HG02763 (cell line): ENCODE data around the gene NECTIN3.

Source experiments
- ATAC-seq: cut with Tn5 transposase; IDR thresholded peaks from one replicate; pipeline ENCODE4 v1.9.1; 2021; ENCODE audit warnings: mild to moderate bottlenecking, moderate library complexity; ENCODE audit not compliant: unreplicated experiment

The NECTIN3 gene

GRCh38 chr3:111194048-111194447 is 122.4 kb downstream of the NECTIN3 start:
- no peak for ATAC-seq

DNA sequence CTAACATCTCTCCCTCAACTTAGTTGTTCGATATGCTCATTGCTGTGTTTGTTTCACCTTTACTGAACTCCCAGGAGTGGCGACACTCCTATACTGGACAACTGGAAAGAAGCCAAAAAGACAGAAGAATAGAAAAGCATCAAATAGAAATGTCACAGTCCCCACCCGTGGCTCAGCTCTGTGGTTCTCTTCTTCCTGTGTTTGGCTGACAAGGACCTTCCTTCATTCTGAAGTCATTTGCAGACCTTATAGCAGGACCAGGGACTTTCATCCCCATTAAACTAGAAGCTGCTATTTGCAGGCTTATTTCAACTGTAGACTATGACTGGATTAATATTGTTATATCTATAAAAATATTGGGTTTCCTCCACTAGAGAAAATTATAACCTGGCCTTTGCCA is 125.9 kb downstream of the NECTIN3 start:
- no peak for ATAC-seq

DNA sequence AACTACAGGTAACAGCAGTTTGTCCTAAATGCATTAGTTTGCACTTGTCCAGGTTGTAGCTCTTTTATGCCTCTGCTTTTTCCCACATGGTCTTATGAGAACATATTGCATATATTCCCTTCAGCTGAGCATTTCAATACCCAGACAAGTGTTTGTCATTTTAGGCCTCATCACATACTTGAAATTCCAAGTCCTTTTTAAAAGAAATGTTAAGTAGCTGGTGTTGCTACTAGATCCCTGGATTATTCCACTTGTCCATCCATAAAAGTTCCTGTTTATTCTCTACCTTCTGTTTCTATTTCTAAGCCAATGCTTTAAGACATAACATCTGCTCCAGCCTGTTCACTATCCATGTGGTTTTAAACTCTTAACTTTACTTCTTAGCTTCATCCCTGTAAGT is 128.4 kb downstream of the NECTIN3 start:
- ATAC-seq: no peak

DNA sequence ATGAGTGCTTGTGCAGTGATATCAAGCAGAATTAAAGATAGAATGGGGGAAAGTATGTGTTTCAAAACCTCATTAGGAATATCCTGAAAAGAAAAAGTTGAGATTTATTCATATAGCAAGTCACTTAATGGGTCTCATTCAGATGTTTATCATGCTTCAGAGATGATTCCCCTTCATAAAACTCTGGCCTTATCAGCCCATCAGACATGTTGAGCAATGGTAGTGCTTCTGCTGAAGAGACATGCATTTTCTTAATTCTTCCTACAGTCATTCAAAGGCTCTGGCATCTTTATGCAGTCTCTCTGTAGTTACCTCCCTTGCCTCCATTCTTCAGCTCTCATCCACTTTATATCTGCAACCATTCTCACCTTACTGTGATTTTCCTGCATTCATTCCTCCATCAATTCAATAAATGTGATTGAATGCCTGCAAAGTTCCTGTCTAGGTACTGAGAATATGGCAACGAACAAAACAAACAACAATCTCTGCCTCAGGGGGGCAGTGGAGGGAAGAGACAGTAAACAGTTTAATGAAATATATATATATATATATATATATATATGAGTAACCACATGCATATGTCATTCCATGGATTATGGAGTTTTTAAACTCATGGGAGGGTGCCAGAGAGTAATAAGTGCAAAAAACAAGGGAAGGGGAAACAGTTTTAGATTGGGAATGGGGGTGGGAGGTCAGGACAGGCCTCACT is 138.5 kb downstream of the NECTIN3 start:
- no peak for ATAC-seq

DNA sequence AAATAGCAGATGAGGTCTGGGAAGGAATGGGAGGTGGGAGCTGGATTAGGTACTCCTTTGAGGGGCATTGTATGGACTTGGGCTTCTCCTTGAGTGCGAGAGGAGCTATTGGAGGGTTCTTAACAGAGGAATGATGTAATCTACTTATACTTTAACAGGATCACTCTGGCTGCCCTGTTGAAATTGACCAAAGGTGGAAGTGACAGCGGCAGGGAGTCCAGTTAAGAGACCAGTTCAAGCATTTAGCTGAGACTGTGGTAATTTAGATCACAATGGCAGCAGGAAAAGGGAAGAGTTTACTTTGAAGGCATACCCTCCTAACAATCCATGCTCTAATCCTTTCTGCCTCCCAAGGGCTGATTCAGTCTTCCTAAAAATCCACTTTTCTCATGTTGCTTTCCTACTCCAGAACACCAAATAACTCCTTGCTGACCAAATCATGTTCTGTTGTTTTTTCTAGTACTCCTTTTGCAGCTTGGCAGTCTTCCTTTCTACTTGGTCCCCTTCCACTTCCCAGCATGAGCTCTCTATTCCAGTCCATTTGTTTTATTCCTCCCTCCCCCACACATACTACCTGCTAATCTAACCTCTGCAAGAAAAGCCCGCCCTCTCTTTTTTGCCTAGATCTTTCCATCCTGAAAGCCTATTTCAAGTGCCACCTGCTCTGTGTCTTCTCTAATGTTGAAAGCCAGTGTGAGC is 139.4 kb downstream of the NECTIN3 start:
- ATAC-seq: no peak

GRCh38 chr3:111212511-111212910 is 140.9 kb downstream of the NECTIN3 start:
- no peak for ATAC-seq

DNA sequence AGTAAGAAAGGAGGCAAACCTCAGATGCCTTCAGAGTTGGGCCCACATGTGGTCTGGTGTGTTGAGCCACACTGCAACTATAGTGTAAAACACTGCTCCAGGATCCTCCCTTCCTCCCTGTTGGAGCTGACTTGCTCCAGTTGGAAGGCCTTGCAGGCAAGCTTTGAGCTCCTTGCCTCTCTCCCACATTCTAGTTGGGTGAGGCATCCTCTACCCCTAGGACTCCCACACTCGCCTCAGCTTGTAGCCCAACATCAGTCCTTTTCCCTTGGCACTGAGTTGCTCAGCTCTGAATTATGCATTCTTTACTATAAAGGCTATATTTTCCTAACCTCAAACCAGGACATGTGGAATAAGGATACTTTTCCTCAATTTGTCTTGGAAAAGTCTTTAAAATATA is 143.9 kb downstream of the NECTIN3 start:
- ATAC-seq: no peak

DNA sequence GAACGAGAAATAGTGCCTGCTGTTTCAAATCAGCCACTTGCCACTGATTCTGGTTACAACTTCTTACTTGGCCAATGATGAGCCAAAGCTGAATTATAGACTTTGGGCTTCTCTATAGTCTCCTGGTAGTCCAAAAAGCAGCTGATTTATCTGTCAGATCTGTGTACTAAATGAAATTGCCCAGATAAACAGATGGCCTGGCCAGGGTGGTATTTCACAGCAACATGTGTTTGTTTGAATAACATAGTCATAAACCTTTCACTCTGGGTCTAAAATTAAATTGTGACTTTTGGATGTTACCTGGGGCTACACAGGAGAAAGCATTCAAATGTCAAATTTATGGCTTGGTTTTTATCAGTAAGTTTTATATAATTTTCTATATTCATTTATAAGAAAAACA is 147.0 kb downstream of the NECTIN3 start:
- no peak for ATAC-seq

GRCh38 chr3:111227216-111227615 is 155.6 kb downstream of the NECTIN3 start:
- ATAC-seq: no peak

GRCh38 chr3:111229301-111229700 is 157.7 kb downstream of the NECTIN3 start:
- ATAC-seq: no peak

DNA sequence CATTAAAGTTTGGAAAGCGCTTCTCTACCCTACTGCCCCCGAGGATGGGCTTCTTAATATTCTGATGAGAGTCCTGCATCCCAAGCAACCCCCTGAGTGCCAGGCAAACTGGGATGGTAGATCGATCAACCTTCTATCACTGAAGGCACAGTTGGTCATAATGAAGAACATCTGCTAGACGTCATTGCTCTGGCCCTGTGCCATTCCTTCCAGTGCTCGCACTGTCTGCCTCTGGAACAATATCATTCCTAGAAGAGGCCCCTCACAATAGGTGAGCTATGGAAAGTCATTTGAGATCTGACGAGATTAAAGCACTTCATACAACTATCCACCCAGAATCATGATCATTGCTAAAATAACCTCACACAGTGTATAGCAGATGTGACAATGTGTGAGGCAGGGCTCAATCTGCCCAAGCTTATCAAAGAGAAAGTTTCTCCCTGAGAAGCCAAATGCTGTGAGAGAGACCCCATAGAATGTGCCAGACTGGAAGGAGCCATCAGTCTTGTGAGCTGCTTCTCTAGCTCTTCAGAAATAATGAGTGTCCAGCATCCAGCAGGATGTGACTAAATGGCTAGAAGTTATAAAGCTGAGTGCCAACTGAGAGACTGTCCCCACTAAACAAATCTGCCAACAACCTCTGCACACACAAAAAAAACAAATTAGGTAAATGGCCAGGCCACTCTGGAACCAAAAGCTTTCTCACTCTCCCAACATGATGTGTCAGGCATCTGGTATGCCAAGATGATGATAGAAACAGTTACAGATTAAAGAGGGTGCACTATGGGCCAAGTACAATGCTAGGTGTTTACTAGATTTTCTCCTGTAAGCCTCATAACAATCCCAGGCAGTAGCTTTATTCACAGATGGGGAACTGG is 165.5 kb downstream of the NECTIN3 start:
- no peak for ATAC-seq

DNA sequence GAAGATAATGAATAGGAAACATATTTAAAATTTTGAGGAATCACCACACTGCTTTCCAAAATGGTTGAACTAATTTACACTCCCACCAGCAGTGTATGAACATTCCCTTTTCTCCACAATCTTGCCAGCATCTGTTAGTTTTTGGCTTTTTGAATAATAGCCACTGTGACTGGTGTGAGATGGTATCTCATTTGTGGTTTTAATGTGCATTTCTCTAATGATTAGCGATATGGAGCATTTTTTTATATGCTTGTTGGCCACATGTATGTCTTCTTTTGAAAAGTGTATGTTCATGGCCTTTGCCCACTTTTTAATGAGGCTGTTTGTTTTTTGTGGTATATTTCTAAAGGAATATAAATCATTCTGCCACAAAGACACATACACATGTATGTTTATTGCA is 166.3 kb downstream of the NECTIN3 start:
- ATAC-seq: no peak

DNA sequence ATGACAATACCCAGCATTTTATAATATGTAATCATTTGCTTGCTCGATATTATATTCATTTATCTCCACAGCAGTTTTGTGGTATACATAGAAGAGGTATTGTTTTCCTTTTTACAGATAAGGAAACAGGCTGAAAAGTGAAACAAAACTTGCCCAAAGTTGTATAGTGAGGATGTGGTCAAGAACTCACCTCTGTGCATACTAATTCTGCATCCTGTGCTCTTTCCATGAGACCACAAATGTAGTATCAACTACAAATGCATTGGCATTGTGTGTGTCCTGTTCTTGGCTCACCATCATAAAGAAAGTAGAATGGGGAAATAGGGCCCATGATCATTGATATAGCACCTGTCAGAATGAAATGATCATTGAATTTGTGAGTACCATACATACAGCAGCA is 167.3 kb downstream of the NECTIN3 start:
- ATAC-seq: peak; percentile 97

GRCh38 chr3:111241960-111242359 is 170.3 kb downstream of the NECTIN3 start:
- no peak for ATAC-seq
